AG10803 (cell line): ENCODE data around the gene C6orf47.
A peak's percentile ranks its signal among the peaks of the same experiment; 100 is the strongest.

Experiments
- DNase-seq: peaks from one replicate; pipeline ENCODE4 v3.0.0; 2010; ENCODE audit warnings: low read depth
- H3K4me3 ChIP-seq: 2 replicates; pipeline ENCODE4 v1.5.1; 2011; ENCODE audit warnings: mild to moderate bottlenecking, low read length, control low read depth
- TF ChIP-seq, protein P1 (sequence below): conservative IDR thresholded peaks from 2 replicates; pipeline ENCODE4 v1.5.1; 2011; ENCODE audit warnings: mild to moderate bottlenecking, low read length, control low read depth, inconsistent platforms

The C6orf47 gene

GRCh38 chr6:31631209-31631608 is 29.4 kb downstream of the C6orf47 start:
- no peak for DNase-seq
- TF ChIP-seq, protein P1, sequence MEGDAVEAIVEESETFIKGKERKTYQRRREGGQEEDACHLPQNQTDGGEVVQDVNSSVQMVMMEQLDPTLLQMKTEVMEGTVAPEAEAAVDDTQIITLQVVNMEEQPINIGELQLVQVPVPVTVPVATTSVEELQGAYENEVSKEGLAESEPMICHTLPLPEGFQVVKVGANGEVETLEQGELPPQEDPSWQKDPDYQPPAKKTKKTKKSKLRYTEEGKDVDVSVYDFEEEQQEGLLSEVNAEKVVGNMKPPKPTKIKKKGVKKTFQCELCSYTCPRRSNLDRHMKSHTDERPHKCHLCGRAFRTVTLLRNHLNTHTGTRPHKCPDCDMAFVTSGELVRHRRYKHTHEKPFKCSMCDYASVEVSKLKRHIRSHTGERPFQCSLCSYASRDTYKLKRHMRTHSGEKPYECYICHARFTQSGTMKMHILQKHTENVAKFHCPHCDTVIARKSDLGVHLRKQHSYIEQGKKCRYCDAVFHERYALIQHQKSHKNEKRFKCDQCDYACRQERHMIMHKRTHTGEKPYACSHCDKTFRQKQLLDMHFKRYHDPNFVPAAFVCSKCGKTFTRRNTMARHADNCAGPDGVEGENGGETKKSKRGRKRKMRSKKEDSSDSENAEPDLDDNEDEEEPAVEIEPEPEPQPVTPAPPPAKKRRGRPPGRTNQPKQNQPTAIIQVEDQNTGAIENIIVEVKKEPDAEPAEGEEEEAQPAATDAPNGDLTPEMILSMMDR = no peak

DNA sequence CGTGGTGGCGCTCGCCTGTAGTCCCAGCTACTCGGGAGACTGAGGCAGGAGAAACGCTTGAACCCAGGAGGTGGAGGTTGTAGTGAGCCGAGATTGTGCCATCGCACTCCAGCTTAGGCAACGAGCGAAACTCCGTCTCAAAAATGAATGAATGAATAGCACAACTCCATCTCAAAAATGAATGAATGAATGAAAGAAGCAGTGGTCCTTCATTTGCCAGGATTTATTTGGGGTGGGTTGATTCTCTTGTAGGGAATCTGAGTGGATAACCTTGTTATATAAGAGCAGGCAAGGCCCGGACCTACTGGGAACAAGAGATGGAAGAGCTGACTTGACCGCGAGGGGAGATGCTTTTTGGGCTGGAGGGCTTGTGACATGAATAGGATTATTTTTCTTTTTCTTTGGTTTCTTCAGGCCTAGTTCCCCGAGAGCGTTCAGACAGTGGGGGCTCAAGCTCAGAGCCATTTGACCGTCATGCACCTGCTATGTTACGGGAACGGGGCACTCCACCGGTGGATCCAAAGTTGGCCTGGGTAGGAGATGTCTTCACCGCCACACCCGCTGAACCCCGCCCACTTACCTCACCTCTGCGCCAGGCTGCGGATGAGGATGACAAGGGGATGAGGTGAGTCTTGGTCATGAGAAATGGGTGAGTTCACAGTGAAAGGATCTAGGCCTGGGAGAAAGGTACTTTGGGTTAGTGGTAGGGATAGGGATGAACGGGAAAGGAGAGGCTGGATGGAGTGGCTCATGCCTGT is 30.2 kb downstream of the C6orf47 start:
- DNase-seq = no peak
- no peak overlapping the region for H3K4me3 ChIP-seq
- TF ChIP-seq, protein P1 = no peak

More at GRCh38 chr6:31631209-31631608, 29.4 kb downstream of the C6orf47 start:
- H3K4me3 ChIP-seq = no peak overlapping the region

DNA sequence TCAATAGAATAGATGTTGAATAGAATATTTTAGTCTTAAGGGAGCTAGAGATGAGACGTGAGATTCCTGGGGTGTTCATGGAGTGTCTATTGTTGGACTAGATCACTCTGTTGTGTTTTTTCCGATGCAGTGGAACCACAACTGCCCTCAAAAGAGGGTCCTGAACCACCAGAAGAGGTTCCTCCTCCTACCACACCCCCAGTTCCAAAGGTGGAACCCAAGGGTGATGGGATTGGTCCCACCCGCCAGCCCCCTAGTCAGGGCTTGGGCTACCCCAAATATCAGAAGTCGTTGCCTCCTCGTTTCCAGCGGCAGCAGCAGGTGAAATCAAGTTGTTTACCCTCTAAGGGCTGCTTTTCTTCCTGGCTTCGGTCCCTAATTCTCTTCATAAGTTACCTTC is 31.6 kb downstream of the C6orf47 start:
- no peak for DNase-seq
- TF ChIP-seq, protein P1 = no peak
- H3K4me3 ChIP-seq = no peak overlapping the region

DNA sequence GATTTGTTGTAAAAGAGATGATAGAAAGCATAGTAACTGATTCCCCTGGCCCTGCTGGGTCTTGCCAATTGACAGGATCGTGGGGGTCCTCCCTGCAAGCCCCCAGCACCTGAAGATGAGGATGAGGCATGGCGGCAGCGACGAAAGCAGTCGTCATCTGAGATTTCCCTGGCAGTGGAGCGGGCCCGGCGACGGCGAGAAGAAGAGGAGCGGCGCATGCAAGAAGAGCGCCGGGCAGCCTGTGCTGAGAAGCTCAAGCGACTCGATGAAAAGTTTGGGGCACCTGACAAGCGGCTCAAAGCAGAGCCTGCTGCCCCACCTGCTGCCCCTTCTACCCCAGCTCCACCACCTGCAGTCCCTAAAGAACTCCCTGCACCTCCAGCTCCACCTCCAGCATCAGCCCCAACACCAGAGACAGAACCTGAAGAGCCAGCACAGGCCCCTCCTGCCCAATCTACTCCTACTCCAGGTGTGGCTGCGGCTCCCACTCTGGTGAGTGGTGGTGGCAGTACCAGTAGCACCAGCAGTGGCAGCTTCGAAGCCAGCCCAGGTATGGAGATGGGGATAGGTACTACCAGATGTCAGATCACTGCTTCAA is 32.8 kb downstream of the C6orf47 start:
- no peak for DNase-seq
- no peak overlapping the region for H3K4me3 ChIP-seq
- TF ChIP-seq, protein P1 = no peak

DNA sequence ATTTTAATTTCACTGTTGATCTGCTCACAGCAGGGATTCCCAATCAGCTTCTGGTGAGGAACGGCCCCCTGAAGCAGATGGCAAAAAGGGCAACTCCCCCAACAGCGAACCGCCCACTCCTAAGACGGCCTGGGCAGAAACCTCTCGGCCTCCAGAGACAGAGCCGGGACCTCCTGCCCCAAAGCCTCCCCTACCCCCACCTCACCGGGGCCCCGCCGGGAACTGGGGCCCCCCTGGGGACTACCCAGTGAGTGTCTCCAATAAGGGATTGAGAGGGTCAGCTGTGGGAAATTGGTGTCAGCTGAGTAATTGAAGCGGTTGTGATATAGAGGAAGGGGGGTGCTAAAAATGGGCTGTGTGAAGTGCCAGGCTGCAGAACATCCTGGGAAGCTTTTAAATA is 33.6 kb downstream of the C6orf47 start:
- DNase-seq = no peak
- TF ChIP-seq, protein P1 = no peak
- H3K4me3 ChIP-seq = no peak overlapping the region

DNA sequence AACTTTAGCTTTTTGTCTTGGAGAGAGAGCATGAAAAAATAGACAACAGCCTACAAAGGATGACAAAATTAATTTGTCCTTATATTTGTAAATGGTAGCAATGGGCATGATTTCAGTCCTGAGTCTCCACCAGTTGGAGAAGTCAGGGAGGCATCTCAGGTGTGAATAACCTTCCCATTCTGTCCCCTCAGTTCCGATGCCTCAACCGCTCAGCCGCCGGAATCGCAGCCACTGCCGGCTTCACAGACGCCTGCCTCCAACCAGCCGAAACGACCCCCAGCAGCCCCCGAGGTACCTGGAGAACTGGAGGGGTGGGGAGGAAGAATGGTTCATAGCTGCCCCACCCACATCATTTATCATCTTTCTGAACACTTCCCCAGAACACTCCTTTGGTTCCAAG is 36.5 kb downstream of the C6orf47 start:
- no peak for DNase-seq
- H3K4me3 ChIP-seq = no peak overlapping the region
- TF ChIP-seq, protein P1 = no peak

GRCh38 chr6:31622684-31623091 is 37.9 kb downstream of the C6orf47 start:
- TF ChIP-seq, protein P1 = no peak
- peak overlapping the region; percentile 92 for H3K4me3 ChIP-seq
- no peak for DNase-seq
